ENCODE results near the gene MTMR4.

DNA sequence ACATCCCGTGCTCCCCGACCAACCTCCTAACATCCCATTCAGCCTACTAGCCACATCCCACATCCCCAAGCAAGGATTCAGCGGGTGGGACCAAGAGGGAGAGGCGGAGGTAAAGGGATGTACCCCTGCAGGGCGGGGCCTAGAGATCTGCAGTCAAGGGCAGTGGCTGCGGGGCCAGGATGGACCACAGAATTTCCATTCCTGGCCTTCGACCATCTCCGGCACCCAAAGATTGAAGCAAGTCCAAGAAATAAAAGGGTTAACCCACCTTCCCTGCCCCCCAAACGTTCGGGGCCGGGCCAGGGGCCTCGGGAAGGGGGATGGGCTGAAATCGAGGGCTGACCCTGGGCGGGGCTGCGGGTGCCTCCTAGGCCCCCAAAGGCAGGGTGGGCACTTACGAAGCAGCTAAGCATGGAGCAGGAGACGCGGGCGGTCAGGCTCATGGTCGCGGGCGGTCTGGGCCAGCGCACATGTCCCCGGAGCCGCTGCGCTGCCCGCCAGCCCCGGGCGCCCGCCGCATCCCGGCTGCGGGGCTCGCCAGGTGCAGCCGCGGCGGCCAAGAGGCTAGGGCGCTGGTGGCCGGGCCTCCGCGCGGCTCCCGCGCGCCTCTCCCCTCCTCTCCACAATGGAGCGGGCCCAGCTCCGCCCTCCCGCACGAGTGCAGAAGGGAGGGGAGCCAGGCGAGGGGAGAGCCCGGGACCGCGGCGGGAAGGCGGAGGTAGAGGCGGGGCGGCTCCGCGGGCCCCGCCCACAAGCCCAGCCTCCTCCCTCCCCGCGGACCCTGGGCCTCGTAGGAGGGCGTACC is at the start of gene MTMR4:
- TF ChIP-seq POLR2AphosphoS5 (IDR thresholded peaks at IDR 0.05) (peak; percentile 56 to 80 (median 78)), POLR2A (IDR thresholded peaks at IDR 0.05) (no peak)

Data from spleen (tissue), 3 donors.